22Rv1 (cell line): ENCODE measurements around the gene UBE2S.

Experiments
- ZFX ChIP-seq: fragments of 450-650 bp; IDR thresholded peaks from 2 replicates; pipeline ENCODE4 v1.6.1; 2017; ENCODE audit warnings: antibody characterized with exemption, borderline replicate concordance
- TF ChIP-seq, protein P1 (sequence below): fragments of 450-650 bp; IDR thresholded peaks from 2 replicates; pipeline ENCODE4 v1.5.1; 2017; ENCODE audit warnings: mild to moderate bottlenecking

DNA sequence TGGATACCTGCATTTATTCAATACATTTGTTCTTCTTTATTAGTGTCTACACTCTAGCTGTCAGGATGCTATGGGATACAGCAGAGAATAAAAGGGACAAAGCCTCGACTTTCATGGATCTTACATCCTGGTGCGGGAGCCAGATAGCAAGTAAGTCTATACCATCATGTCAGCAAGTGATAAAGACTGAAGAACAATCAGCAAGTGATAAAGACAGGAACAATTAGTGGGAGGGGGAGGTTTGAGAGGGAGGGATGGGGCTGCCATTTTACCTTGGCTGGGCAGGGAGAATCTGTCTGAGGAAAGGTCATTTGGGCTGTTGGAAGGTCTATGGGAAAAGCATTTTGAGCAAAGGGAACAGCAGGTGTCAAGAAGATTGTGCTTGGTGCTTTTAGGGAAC is 2.6 kb upstream of the UBE2S start:
- TF ChIP-seq, protein P1, sequence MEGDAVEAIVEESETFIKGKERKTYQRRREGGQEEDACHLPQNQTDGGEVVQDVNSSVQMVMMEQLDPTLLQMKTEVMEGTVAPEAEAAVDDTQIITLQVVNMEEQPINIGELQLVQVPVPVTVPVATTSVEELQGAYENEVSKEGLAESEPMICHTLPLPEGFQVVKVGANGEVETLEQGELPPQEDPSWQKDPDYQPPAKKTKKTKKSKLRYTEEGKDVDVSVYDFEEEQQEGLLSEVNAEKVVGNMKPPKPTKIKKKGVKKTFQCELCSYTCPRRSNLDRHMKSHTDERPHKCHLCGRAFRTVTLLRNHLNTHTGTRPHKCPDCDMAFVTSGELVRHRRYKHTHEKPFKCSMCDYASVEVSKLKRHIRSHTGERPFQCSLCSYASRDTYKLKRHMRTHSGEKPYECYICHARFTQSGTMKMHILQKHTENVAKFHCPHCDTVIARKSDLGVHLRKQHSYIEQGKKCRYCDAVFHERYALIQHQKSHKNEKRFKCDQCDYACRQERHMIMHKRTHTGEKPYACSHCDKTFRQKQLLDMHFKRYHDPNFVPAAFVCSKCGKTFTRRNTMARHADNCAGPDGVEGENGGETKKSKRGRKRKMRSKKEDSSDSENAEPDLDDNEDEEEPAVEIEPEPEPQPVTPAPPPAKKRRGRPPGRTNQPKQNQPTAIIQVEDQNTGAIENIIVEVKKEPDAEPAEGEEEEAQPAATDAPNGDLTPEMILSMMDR = no peak
- TF ChIP-seq ZFX = no peak
